Activated T-cell treated with anti-CD3 and anti-CD28 coated beads, Interleukin-2, amount 50 U/mL, for 1 hour (primary cell): ENCODE data around the gene NVL.

ENCODE experiments used
- DNase-seq: peaks from one replicate; pipeline ENCODE4 v3.0.0-alpha.2; 2020

Gene NVL

DNA sequence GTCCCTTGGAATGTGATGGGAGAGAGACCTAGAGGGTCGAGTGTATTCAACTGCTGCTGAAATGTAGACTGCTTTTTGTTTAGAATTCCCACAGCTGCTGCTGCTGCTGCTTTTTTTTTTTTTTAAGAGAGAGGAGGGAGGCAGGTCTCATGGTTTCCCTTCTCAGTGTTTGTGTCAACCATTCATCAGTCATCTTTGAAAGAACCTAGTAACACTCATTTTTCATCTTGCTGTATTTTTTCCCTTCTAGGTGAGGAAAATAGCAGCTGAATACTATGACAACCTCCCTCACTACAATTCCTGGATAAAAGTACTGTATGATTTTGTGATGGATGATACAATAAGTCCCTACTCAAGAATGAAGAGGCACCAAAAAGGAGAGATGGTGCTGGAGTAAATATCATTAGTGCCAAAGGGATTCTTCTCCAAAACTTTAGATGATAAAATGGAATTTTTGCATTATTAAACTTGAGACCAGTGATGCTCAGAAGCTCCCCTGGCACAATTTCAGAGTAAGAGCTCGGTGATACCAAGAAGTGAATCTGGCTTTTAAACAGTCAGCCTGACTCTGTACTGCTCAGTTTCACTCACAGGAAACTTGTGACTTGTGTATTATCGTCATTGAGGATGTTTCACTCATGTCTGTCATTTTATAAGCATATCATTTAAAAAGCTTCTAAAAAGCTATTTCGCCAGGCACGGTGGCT, 137.7 kb downstream of the NVL start:
- no peak for DNase-seq

DNA sequence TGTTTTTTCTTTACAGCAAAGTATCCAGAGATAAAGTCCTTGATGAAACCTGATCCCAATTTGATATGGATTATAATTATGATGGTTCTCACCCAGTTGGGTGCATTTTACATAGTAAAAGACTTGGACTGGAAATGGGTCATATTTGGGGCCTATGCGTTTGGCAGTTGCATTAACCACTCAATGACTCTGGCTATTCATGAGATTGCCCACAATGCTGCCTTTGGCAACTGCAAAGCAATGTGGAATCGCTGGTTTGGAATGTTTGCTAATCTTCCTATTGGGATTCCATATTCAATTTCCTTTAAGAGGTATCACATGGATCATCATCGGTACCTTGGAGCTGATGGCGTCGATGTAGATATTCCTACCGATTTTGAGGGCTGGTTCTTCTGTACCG, 140.4 kb downstream of the NVL start:
- DNase-seq = no peak

DNA sequence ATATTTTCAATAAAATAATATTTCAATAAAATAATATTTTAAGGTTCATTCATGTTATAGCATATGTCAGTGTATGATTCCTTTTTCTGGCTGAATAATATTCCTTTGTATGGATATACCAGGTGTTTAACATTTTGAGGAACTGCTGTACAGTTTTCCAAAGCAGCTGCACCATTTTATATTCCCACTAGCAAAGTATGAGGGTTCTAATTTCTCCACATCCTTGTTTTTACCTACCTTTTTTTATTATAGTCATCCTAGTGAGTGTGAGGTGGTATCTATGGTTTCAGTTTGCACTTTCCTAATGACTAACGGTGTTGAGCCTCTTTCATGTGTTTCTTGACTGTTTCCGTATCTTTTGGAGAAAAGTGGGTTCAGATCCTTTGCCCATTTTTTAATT, 141.7 kb downstream of the NVL start:
- no peak for DNase-seq

DNA sequence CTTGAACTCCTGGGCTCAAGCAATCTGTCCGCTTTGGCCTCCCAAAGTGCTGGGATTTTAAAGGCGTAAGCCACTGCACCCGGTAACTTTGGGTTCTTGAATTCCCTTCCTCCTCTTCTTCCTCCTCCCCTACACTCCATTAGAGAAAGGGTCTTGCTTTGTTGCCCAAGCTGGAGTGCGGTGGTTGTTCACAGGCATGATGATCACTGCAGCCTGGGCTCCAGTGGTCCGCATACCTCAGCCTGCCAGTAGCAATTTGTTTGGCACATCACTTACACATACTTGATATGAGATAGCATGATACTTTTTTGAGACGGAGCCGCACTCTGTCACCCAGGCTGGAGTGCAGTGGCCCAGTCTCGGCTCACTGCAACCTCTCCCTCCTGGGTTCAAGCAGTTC, 144.8 kb downstream of the NVL start:
- no peak for DNase-seq

DNA sequence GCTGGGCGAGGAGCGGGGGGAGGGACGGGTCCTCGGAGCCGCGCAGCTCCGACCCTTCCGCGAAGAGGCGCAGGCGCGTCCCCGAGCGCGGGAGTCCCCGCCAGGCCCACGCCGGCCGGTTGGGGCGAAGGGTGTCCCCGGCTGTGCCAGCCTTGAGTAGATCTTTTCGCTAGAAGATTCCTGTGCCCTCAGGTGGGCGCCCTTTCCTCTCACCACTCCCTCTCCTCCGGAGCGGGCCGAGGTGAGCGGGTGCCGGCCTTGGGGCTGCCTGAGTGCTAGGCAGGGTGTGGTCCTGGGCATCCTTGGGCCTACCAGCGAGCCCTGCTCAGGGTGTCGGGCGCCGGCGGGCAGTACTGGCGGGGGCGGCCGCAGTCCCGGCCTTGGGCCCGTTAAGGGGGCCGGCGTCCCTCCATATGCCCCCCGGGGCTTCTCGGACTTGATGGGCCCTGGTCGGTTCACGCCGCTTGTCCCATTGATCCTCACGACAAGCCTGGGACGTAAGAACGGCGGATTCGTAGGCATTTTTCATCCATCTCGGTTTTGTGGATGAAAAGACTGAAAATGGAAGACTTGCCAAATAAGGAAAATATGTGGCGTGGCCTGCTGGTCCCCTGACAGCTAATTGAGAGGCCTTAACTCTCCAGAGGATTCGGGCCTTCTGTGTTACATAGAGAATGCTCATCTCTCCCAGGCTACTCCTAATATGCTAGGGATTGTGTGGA, 146.2 kb downstream of the NVL start:
- peak; percentile 74 for DNase-seq

DNA sequence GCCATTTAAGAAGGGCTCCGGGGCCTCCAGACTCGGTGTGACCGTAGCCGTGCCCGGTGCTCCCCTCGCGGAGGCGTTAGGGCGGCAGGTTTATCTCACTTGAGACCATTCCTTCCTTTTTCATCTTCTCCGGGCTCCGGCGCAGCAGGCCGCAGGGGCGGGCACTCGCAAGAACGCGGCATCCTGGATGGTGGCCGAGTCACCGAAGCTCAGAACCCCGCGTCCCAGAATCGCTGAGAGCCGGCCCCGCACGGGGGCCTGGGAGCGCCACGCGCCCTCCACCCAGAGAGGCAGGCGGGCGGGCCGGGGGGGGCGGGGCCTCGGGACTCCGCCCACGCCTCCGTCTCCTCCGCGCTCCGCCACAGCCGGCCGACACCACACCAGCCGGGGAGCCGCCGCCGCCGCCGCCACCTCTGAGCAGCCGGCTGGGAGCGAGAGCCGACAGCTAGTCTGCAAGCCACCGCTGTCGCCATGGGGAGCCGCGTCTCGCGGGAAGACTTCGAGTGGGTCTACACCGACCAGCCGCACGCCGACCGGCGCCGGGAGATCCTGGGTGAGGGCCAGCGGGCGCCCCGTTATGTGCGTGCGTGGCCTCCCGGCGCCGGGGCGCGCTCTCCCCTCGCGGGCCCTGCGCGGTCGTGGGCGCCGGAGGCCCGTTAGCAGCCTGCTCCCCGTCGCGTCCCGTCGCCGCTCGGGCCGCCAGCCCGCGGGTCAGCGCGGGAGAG, 146.9 kb downstream of the NVL start, which contains the start of gene DEGS1:
Gene DEGS1, plus strand, starts transcription at position 375 of the 725 bp plus-strand sequence. Its CDS starts 97 bp downstream, at position 472.
- DNase-seq = peak; percentile 87

DNA sequence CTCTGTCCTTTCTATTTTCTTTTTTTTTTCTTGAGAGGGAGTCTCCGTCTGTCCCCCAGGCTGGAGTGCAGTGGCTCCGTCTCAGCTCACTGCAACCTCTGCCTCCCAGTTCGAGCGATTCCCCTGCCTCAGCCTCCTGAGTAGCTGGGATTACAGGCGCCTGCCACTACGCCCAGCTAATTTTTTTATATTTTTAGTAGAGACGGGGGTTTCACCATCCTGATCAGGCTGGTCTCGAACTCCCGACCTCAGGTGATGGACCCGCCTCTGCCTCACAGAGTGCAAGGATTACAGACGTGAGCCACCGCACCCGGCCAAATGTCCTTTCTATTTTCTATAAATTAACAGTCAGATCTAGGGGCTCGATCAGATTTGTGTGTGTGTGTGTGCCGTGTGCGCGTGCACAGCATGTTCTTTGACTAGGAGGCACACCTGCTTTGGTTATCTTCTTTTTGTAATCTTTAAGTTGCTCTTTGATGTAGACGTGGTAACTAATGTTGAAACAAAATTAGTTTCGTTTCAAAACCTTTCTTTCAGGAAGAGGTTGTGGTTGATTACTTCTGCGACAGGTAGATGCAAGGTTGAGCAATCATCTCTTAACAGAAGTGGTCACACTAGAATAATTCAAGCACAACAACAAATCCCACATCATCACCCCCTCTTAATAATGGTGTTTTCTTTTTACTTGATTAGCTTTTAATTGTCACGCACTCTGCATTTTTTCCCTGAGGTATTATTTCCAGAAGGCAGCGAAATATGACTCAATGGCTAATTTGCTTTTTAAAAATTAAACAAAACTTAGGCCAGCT, 147.7 kb downstream of the NVL start:
- peak; percentile 55 for DNase-seq

DNA sequence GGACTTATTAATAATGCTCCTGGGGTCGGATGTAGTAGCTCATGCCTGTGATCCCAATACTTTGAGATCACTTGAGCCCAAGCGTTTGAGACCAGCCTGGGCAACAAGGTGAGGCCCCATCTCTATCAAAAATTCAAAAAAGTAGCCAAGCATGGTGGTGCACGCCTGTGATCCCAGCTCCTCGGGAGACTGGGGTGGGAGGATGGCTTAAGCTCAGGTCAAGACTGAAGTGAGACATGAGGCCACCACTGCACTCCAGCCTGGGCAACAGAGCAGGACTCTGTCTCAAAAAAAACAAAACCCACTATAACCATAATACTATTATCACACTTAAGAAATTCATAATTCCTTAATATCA, 148.5 kb downstream of the NVL start:
- DNase-seq = no peak

DNA sequence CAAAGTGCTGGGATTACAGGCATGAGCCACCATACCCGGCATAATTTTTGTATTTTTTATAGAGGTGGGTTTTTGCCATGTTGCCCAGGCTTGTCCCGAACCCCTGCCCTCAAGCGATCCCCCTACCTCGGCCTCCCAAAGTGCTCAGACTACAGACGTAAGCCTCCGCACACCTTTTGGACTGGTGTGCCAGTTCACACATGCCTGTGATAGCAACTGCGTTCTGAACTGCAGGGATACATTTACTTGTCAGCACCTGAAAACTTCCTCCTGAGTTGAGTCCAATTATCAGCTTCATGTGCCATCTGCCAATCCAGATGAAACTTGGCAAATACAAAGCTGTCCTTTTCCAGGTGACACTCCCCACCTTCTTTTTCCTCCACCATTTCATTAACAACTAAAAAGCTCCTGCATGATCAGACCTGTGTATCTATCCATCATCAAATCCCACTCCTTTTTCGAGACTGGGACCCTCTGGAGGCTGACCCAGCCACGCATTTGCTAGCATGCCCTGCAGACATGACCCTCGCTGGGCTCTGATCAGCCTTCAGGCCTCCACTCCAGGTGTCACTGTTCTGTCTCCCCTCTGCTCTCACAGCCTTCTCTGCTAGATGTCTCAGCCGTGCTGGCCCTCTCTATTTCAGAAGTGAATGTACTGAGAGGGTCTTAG, 149.1 kb downstream of the NVL start:
- no peak for DNase-seq

DNA sequence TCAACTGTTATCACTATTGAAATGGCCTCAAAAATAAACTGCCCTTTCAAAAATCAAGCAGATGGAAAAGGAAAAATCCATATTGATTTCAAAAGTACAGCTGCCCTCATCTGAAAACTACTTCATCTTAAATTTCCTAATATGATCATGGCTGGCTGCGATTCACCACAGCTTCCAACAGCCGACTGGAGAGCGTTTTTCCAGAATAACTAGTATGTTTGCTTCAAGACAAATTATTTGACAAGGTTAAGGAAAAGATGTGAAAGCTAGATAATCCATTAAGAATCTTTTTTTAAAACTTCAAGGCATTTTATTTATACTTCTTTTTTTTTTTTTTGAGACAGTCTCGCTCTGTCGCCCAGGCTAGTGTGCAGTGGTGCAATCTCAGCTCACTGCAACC, 151.1 kb downstream of the NVL start:
- no peak for DNase-seq

DNA sequence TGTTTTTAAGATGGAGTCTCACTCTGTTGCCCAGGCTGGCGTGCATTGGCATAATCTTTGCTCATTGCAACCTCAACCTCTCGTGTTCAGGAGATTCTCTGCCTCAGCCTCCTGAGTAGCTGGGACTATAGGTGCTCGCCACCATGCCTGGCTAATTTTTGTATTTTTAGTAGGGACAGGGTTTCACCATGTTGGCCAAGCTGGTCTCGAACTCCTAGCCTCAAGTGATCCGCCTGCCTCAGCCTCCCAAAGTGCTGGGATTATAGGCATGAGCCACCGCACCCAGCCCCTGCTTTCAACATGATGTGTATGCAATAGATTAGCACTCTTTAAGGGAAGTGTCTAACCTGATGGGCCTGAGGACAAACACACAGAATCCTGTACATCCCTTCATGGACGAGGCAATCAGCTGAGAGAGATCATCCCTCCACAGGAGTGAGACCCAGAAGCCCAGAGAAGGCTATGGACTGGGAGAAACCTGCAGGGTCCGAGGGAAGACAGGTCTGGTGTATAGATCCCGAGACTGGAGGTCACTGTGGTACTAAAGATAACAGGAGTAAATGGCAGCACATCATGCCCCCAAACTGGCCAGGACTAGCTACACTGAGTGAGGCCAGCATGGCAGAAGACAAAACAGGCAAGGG, 152.5 kb downstream of the NVL start:
- DNase-seq = no peak
